GM12873 (cell line): ENCODE measurements around the gene CDC42BPA.

Experiments used
- CTCF ChIP-seq: IDR thresholded peaks from 2 replicates; pipeline ENCODE4 v1.5.1; 2012; ENCODE audit warnings: low read depth, mild to moderate bottlenecking, moderate library complexity, low read length, control low read depth; ENCODE audit not compliant: insufficient read depth; ENCODE audit errors: missing control alignments

CDC42BPA gene

GRCh38 chr1:227010645-227011044, 307.6 kb downstream of the CDC42BPA start:
- no peak for TF ChIP-seq CTCF

GRCh38 chr1:227009937-227010336, 308.4 kb downstream of the CDC42BPA start:
- TF ChIP-seq CTCF = no peak

- TF ChIP-seq CTCF = no peak
These were observed 312.0 kb downstream of the CDC42BPA start for GRCh38 chr1:227006226-227006796.

- no peak for TF ChIP-seq CTCF
These were observed 313.5 kb downstream of the CDC42BPA start for GRCh38 chr1:227004796-227005195.

- TF ChIP-seq CTCF = no peak
These were observed 315.1 kb downstream of the CDC42BPA start for GRCh38 chr1:227003165-227003564.

GRCh38 chr1:227002531-227003049, 315.7 kb downstream of the CDC42BPA start:
- no peak for TF ChIP-seq CTCF

DNA sequence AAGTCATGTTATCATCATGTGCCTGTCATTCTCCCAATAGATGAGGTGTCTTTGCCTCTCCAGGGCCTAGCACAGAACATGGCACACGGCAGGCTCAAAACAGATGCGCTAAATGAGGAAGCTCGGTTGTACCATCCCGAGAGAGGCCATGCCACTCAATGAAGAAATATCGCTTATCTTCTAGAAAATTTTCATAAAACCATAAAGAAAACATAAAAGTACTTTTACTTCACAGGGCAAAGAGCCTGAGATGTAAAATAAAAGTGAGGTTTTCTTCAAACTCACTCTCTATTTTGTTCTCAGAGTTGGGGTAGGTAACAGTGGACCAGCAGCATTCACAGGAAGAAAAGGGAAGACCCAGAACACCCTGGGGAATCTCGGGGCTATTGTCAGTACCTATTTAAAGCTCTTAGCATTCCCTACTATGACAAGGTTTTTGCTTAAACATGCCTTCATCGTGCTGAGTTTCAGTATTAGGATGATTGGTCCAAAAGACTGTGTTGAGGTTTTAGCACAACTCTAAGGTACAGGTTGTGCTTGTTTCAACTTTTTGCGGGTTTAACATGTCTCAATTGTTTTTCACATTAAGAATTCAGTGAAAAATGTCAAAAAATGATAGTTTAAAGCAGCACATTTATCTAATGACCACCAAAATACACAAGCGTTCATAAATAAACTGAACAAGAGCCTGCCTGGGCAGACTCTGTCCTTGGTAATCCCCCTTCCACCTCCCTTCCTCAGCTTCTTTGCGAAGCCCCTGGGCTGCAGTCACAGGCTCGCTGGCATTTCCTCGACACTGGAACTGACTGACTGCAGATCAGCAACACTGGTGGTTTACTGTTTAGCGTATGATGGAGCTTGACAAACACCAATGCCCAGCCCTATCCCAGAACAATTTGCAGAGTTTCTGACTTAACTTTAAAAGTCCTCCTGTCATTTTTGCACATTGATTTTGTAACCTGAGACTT, 322.6 kb downstream of the CDC42BPA start:
- no peak for TF ChIP-seq CTCF
